ENCODE measurements around the gene WFDC8.

GRCh38 chr20:45589725-45590124 lies 10.6 kb upstream of the WFDC8 start:
- TF ChIP-seq, protein P1, sequence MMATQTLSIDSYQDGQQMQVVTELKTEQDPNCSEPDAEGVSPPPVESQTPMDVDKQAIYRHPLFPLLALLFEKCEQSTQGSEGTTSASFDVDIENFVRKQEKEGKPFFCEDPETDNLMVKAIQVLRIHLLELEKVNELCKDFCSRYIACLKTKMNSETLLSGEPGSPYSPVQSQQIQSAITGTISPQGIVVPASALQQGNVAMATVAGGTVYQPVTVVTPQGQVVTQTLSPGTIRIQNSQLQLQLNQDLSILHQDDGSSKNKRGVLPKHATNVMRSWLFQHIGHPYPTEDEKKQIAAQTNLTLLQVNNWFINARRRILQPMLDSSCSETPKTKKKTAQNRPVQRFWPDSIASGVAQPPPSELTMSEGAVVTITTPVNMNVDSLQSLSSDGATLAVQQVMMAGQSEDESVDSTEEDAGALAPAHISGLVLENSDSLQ (IDR thresholded peaks at IDR 0.05), result no peak
- no peak for TF ChIP-seq FOXA1 (IDR thresholded peaks at IDR 0.05)
- no peak for TF ChIP-seq NFRKB (IDR thresholded peaks at IDR 0.05)
- TF ChIP-seq BHLHE40 (IDR thresholded peaks at IDR 0.05; ENCODE audit: borderline replicate concordance), result no peak
- TF ChIP-seq FOXK2 (IDR thresholded peaks at IDR 0.05), result no peak
